Osteoblast (primary cell): ENCODE measurements around the gene HNRNPM. TPM values are rescaled to one million over a fixed set of nuclear protein-coding genes. Genes with fewer than 3 reads are reported as not detected.

Source experiments
- DNase-seq: peaks from one replicate; pipeline ENCODE4 v3.0.0; 2011; ENCODE audit warnings: low spot score, mixed read lengths; ENCODE audit not compliant: insufficient read length; ENCODE audit errors: missing footprints
- H2AFZ ChIP-seq: 2 replicates; pipeline ENCODE4 v1.6.0; 2011; ENCODE audit warnings: mild to moderate bottlenecking, low read length
- H3K27ac ChIP-seq: 2 replicates; pipeline ENCODE4 v1.5.1; 2011; ENCODE audit warnings: mild to moderate bottlenecking, low read depth, low read length, moderate library complexity
- H3K27me3 ChIP-seq: 2 replicates; pipeline ENCODE4 v1.6.0; 2012; ENCODE audit warnings: mild to moderate bottlenecking, control low read depth, inconsistent platforms, low read length, moderate library complexity; ENCODE audit not compliant: insufficient read depth
- H3K36me3 ChIP-seq: 2 replicates; pipeline ENCODE4 v1.5.1; 2011; ENCODE audit warnings: mild to moderate bottlenecking, low read length, control low read depth, moderate library complexity; ENCODE audit not compliant: insufficient read depth
- H3K4me1 ChIP-seq: 2 replicates; pipeline ENCODE4 v1.5.1; 2011; ENCODE audit warnings: mild to moderate bottlenecking, low read length, control low read depth, moderate library complexity; ENCODE audit not compliant: insufficient read depth
- H3K4me2 ChIP-seq: 2 replicates; pipeline ENCODE4 v1.6.0; 2011; ENCODE audit warnings: mild to moderate bottlenecking, low read length; ENCODE audit not compliant: insufficient read depth
- H3K4me3 ChIP-seq: fragments of 200-600 bp; sonication (generic); 3 replicates; pipeline ENCODE4 v1.5.1; 2012; ENCODE audit warnings: mild to moderate bottlenecking, low read length, inconsistent platforms; ENCODE audit not compliant: insufficient read depth
- H3K79me2 ChIP-seq: 2 replicates; pipeline ENCODE4 v1.6.0; 2012; ENCODE audit warnings: mild to moderate bottlenecking, low read length, control low read depth, inconsistent platforms; ENCODE audit not compliant: insufficient read depth
- H3K9me3 ChIP-seq: 2 replicates; pipeline ENCODE4 v1.5.1; 2011; ENCODE audit warnings: low read depth, low read length, control low read depth
- H4K20me1 ChIP-seq: 2 replicates; pipeline ENCODE4 v1.6.0; 2012; ENCODE audit warnings: mild to moderate bottlenecking, low read length, control low read depth; ENCODE audit not compliant: insufficient read depth
- total RNA-seq: library from RNA; depleted of rRNA; stranded (reverse); fragments of >200 nt; gene quantifications from 2 replicates; pipeline ENCODE4 v1.2.3, GENCODE V29; 2012
- TF ChIP-seq, protein P1 (sequence below): IDR thresholded peaks from 2 replicates; pipeline ENCODE4 v1.5.1; 2011; ENCODE audit warnings: mild to moderate bottlenecking, low read depth, low read length, moderate library complexity; ENCODE audit errors: extremely low read depth

Gene HNRNPM
- total RNA-seq, 1 donor: 39.4 TPM

DNA sequence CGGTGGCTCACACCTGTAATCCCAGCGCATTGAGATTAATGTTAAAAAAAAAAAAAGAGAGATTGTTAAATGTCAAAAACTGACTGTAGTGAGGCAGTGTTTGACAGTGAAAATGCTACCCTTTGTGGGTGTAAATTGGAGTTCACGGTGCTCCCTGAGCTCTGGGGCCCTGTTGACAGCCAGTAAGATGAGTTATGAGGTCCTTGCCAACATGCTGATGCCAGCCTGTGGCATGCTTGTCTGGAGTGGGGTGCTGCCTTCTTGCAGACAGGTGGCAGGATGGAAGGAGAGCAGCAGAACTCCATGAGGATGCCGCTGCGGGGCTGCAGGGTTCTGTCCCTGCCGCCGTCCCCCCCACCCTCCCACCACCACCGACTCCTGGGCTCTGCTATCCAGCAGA is 31.7 kb downstream of the HNRNPM start:
- no peak overlapping the region for H2AFZ ChIP-seq
- peaks cover 68% of the 10 kb centered on the region for H3K36me3 ChIP-seq
- no peaks in the 10 kb centered on the region for H3K4me1 ChIP-seq
- H3K27me3 ChIP-seq: no peaks in the 10 kb centered on the region
- peaks cover 79% of the 10 kb centered on the region for H3K79me2 ChIP-seq
- H3K4me2 ChIP-seq: no peak overlapping the region
- no peaks in the 10 kb centered on the region for H3K9me3 ChIP-seq
- DNase-seq: no peak
- peaks cover 41% of the 10 kb centered on the region for H4K20me1 ChIP-seq
- no peak overlapping the region for H3K4me3 ChIP-seq
- H3K27ac ChIP-seq: no peak overlapping the region
- TF ChIP-seq, protein P1, sequence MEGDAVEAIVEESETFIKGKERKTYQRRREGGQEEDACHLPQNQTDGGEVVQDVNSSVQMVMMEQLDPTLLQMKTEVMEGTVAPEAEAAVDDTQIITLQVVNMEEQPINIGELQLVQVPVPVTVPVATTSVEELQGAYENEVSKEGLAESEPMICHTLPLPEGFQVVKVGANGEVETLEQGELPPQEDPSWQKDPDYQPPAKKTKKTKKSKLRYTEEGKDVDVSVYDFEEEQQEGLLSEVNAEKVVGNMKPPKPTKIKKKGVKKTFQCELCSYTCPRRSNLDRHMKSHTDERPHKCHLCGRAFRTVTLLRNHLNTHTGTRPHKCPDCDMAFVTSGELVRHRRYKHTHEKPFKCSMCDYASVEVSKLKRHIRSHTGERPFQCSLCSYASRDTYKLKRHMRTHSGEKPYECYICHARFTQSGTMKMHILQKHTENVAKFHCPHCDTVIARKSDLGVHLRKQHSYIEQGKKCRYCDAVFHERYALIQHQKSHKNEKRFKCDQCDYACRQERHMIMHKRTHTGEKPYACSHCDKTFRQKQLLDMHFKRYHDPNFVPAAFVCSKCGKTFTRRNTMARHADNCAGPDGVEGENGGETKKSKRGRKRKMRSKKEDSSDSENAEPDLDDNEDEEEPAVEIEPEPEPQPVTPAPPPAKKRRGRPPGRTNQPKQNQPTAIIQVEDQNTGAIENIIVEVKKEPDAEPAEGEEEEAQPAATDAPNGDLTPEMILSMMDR: no peak

- Histone ChIP-seq H3K27me3 (no peaks in the 10 kb centered on the region), H3K4me3 (no peak overlapping the region), H3K27ac (no peak overlapping the region), H3K9me3 (no peaks in the 10 kb centered on the region), H3K4me2 (no peak overlapping the region), H4K20me1 (peaks cover 47% of the 10 kb centered on the region), H3K36me3 (peaks cover 65% of the 10 kb centered on the region), H3K4me1 (no peaks in the 10 kb centered on the region), H2AFZ (no peak overlapping the region), H3K79me2 (peaks cover 86% of the 10 kb centered on the region)
- DNase-seq: no peak
- TF ChIP-seq, protein P1: no peak
These were observed 33.1 kb downstream of the HNRNPM start for GRCh38 chr19:8477889-8478288.

- Histone ChIP-seq H3K4me2 (no peak overlapping the region), H3K79me2 (peaks cover 89% of the 10 kb centered on the region), H3K4me3 (no peak overlapping the region), H4K20me1 (peaks cover 49% of the 10 kb centered on the region), H2AFZ (no peak overlapping the region), H3K27me3 (no peaks in the 10 kb centered on the region), H3K27ac (no peak overlapping the region), H3K4me1 (no peaks in the 10 kb centered on the region), H3K9me3 (no peaks in the 10 kb centered on the region), H3K36me3 (peaks cover 65% of the 10 kb centered on the region)
- peak; percentile 84 for DNase-seq
- TF ChIP-seq, protein P1: no peak
These were observed 33.8 kb downstream of the HNRNPM start for GRCh38 chr19:8478598-8478997.

DNA sequence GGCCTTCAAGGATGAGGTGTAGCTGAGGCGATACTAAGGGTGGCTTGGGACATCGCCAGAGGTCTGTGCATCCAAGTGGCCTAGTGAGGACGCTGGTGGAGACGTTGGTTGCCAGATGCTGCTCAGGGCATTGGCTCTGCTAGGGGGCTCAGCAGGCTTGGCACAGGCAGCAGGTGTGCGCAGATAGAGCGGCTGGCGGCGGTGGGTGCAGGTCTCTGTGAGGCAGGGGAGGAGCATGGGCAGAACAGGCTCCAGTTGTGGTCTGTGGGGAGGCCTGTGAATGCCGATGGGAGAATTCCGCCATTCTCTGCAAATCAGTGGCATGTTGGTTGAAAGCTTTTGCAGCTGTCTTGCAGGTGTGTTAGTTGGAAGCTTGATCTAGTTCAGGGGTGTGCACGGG is 36.4 kb downstream of the HNRNPM start:
- no peak overlapping the region for H3K27ac ChIP-seq
- no peaks in the 10 kb centered on the region for H3K4me1 ChIP-seq
- no peak overlapping the region for H2AFZ ChIP-seq
- no peak overlapping the region for H3K4me3 ChIP-seq
- TF ChIP-seq, protein P1: no peak
- H4K20me1 ChIP-seq: peaks cover 55% of the 10 kb centered on the region
- no peak overlapping the region for H3K4me2 ChIP-seq
- H3K79me2 ChIP-seq: peaks cover 85% of the 10 kb centered on the region
- peaks cover 67% of the 10 kb centered on the region for H3K36me3 ChIP-seq
- no peaks in the 10 kb centered on the region for H3K27me3 ChIP-seq
- H3K9me3 ChIP-seq: no peaks in the 10 kb centered on the region
- DNase-seq: no peak
